Thoracic aorta (tissue), 2 donors: ENCODE results near the gene KCNJ11. TPM values are rescaled to one million over a fixed set of nuclear protein-coding genes. Genes with fewer than 3 reads are reported as not detected.
"Not testable (repeated sequence)": the region's sequence is repeated elsewhere in the genome, so short reads cannot be mapped to it uniquely, and the experiment has no call there.

Experiments used
- ATAC-seq: fragments of 150-250 bp; one replicate; pipeline ENCODE4 v1.8.0; 2017; ENCODE audit warnings: low read depth; ENCODE audit not compliant: insufficient number of reproducible peaks, low FRiP score
- DNase-seq: peaks from one replicate; pipeline ENCODE4 v3.0.0-alpha.2; 2020; ENCODE audit warnings: low spot score
- H3K27ac ChIP-seq, 2 donors: fragments of 200-600 bp; sonication (generic); 1 replicate in 1 of 2; 2 replicates in 1 of 2; pipeline ENCODE4 v1.5.1; 2016; ENCODE audit warnings: mild to moderate bottlenecking in 2 of 2, moderate library complexity in 2 of 2
- H3K27me3 ChIP-seq: fragments of 200-600 bp; sonication (generic); replicated peaks from 2 replicates; pipeline ENCODE4 v1.6.0; 2016; ENCODE audit warnings: mild to moderate bottlenecking; ENCODE audit not compliant: insufficient read depth
- H3K36me3 ChIP-seq: fragments of 200-600 bp; sonication (generic); one replicate; pipeline ENCODE4 v1.5.1; 2016
- H3K4me1 ChIP-seq, 2 donors: fragments of 200-600 bp; sonication (generic); 1 replicate in 1 of 2; 2 replicates in 1 of 2; pipeline versions ENCODE4 v1.5.1 to v1.6.0; 2016; ENCODE audit warnings: low read depth in 2 of 2, mild to moderate bottlenecking in 1 of 2; ENCODE audit not compliant: control insufficient read depth in 1 of 2
- H3K4me3 ChIP-seq: fragments of 200-600 bp; sonication (generic); 2 replicates; pipeline ENCODE4 v1.5.1; 2016; ENCODE audit warnings: mild to moderate bottlenecking
- H3K9me3 ChIP-seq: fragments of 200-600 bp; sonication (generic); 2 replicates; pipeline ENCODE4 v1.5.1; 2016
- CTCF ChIP-seq: fragments of 200-600 bp; sonication (generic); IDR thresholded peaks from one replicate; pipeline ENCODE4 v1.5.1; 2019; ENCODE audit warnings: antibody characterized with exemption
- total RNA-seq, 2 donors: library from RNA; depleted of rRNA; stranded (reverse); fragments of >200 nt; gene quantifications; one replicate each; pipeline versions ENCODE4 v1.1.0 to v1.2.3, GENCODE V29; 2016

KCNJ11 gene
- total RNA-seq, 2 donors from 2014 or later, result 2.5 to 2.7 TPM

- TF ChIP-seq CTCF, result no peak
- DNase-seq (no peak), ATAC-seq (no peak)
- Histone ChIP-seq H3K36me3 (no peaks in the 10 kb centered on the region), H3K4me1 (peaks cover 7 to 17% of the 10 kb centered on the region in 2 donors), H3K27ac (no peak overlapping the region), H3K27me3 (no peaks in the 10 kb centered on the region), H3K9me3 (no peaks in the 10 kb centered on the region), H3K4me3 (no peak overlapping the region)
Measured at GRCh38 chr11:17430616-17431015, 42.2 kb upstream of the KCNJ11 start.

DNA sequence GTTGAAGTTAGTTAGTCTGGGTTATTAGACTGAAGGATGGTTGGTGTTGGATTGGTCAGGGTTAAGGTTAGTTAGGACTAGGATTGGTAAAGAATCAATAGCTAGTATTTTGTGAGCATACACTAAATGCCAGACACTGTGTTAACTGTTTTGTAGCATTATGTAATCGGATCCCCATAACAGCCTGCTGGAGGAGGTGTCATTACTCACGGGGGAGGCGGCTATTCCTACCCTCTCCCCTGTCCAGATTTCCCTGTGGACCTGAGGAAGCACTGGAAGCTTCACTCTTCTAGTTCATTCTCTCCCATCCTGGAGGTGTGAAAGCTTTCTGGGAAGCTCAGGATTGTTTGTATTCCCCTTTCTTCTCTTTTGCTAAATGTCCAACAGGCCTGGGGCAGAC is 40.5 kb upstream of the KCNJ11 start:
- H3K27me3 ChIP-seq, result no peaks in the 10 kb centered on the region
- DNase-seq (no peak), ATAC-seq (no peak)
- no peaks in the 10 kb centered on the region for H3K36me3 ChIP-seq
- H3K27ac ChIP-seq, result no peak overlapping the region
- TF ChIP-seq CTCF, result no peak
- no peak overlapping the region for H3K4me3 ChIP-seq
- H3K9me3 ChIP-seq, result no peaks in the 10 kb centered on the region
- peaks cover 7 to 17% of the 10 kb centered on the region in 2 donors for H3K4me1 ChIP-seq

DNA sequence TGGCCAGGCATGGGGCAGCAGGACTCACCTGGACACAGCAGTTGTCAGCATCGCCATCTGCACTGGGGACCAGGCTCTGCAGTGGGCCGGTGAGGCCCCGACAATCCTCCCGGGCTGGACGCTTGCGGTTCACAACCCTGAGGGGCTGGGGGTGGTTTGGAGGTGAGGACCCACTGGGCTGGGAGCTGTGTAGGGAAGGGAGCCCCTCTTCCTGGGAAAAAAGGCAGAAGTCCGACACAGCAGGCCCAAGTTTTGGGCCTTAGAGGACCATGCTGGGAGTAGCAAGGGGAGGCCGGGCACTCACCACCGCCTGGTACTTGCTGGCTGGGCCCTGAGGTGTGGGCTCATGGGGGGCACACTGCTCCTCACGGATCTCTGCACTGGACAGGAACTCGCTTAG is 39.8 kb upstream of the KCNJ11 start:
- Histone ChIP-seq H3K27ac (no peak overlapping the region), H3K4me1 (peaks cover 7 to 17% of the 10 kb centered on the region in 2 donors)

GRCh38 chr11:17426233-17426632 is 37.8 kb upstream of the KCNJ11 start:
- not testable (repeated sequence) for H3K4me3 ChIP-seq, H3K9me3 ChIP-seq, DNase-seq, H3K27ac ChIP-seq, ATAC-seq, H3K36me3 ChIP-seq, H3K27me3 ChIP-seq
- H3K4me1 ChIP-seq, result peaks cover 4 to 16% of the 10 kb centered on the region in 2 donors

More for the DNA sequence above, 39.8 kb upstream of the KCNJ11 start:
- DNase-seq (no peak), ATAC-seq (no peak)
- TF ChIP-seq CTCF, result no peak
- H3K27me3 ChIP-seq, result no peaks in the 10 kb centered on the region
- H3K4me3 ChIP-seq, result no peak overlapping the region
- H3K9me3 ChIP-seq, result no peaks in the 10 kb centered on the region
- H3K36me3 ChIP-seq, result no peaks in the 10 kb centered on the region

- no peak for TF ChIP-seq CTCF
- no peaks in the 10 kb centered on the region for H3K27me3 ChIP-seq
- H3K27ac ChIP-seq, result no peak overlapping the region
- no peak for DNase-seq
- no peaks in the 10 kb centered on the region for H3K9me3 ChIP-seq
- no peak overlapping the region for H3K4me3 ChIP-seq
- H3K4me1 ChIP-seq, result peaks cover 0 to 12% of the 10 kb centered on the region in 2 donors
- H3K36me3 ChIP-seq, result no peaks in the 10 kb centered on the region
- ATAC-seq, result no peak
Measured at GRCh38 chr11:17423533-17424310, 35.3 kb upstream of the KCNJ11 start.

DNA sequence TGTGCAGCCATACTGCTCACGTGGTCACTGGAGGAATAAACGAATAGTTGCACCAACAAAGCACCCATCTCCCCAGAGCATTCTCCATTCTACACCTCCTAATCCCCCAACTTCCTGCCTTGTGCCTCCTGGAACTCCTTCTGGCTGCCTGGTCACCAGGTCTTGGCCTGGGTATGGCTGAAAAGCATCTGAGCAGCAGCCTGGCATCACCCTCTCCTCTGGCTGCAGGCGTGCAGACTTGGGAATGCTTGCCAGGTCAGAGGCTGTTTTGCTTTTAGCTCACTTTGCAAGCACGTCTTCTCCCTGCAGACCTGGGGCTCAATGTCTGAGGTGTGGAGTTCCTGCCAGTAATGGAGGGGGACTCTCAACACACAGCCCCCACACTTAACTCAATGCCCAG is 33.3 kb upstream of the KCNJ11 start:
- H3K4me3 ChIP-seq, result no peak overlapping the region
- H3K36me3 ChIP-seq, result no peaks in the 10 kb centered on the region
- no peak for ATAC-seq
- H3K27ac ChIP-seq, result no peak overlapping the region
- H3K4me1 ChIP-seq, result peaks cover 0 to 12% of the 10 kb centered on the region in 2 donors
- H3K9me3 ChIP-seq, result no peaks in the 10 kb centered on the region
- H3K27me3 ChIP-seq, result no peaks in the 10 kb centered on the region
- no peak for DNase-seq
- TF ChIP-seq CTCF, result no peak
